ENCODE measurements around the gene ZNF410.

- no peak for TF ChIP-seq POLR2A (IDR thresholded peaks at IDR 0.05)
- TF ChIP-seq, protein P1, sequence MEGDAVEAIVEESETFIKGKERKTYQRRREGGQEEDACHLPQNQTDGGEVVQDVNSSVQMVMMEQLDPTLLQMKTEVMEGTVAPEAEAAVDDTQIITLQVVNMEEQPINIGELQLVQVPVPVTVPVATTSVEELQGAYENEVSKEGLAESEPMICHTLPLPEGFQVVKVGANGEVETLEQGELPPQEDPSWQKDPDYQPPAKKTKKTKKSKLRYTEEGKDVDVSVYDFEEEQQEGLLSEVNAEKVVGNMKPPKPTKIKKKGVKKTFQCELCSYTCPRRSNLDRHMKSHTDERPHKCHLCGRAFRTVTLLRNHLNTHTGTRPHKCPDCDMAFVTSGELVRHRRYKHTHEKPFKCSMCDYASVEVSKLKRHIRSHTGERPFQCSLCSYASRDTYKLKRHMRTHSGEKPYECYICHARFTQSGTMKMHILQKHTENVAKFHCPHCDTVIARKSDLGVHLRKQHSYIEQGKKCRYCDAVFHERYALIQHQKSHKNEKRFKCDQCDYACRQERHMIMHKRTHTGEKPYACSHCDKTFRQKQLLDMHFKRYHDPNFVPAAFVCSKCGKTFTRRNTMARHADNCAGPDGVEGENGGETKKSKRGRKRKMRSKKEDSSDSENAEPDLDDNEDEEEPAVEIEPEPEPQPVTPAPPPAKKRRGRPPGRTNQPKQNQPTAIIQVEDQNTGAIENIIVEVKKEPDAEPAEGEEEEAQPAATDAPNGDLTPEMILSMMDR (IDR thresholded peaks at IDR 0.05) = no peak
These were observed 71.9 kb downstream of the ZNF410 start for GRCh38 chr14:73958591-73958990.
